SU-DHL-6 (cell line): ENCODE data around the gene PDZRN3.

Experiments
- H2AFZ ChIP-seq: fragments of 200-600 bp; sonication (generic); 2 replicates; pipeline ENCODE4 v1.6.1; 2014; ENCODE audit warnings: low read depth, mild to moderate bottlenecking, moderate library complexity, mixed read lengths, antibody characterized with exemption, low read length; ENCODE audit not compliant: severe bottlenecking
- H3F3A ChIP-seq: fragments of 200-600 bp; shearing (Covaris generic); 2 replicates; pipeline ENCODE4 v1.6.0; 2016; ENCODE audit warnings: antibody characterized with exemption, mild to moderate bottlenecking; ENCODE audit not compliant: insufficient read depth
- H3K27ac ChIP-seq: fragments of 200-600 bp; sonication (generic); 2 replicates; pipeline ENCODE4 v1.5.1; 2016; ENCODE audit warnings: low read depth, mild to moderate bottlenecking, low read length, moderate library complexity, mixed read lengths
- H3K27me3 ChIP-seq: fragments of 200-600 bp; sonication (generic), shearing (Covaris generic); 2 replicates; pipeline ENCODE4 v1.6.0; 2014; ENCODE audit warnings: mild to moderate bottlenecking, low read length
- H3K36me3 ChIP-seq: fragments of 200-600 bp; sonication (generic); 2 replicates; pipeline ENCODE4 v1.6.1; 2014; ENCODE audit warnings: mild to moderate bottlenecking, low read length, mixed read lengths
- H3K4me2 ChIP-seq: fragments of 300-600, 200-600 bp; shearing (Covaris generic), sonication (generic); 2 replicates; pipeline ENCODE4 v1.6.0; 2014; ENCODE audit warnings: low read length, low read depth, mild to moderate bottlenecking; ENCODE audit not compliant: poor library complexity, severe bottlenecking
- H3K4me3 ChIP-seq: fragments of 200-600 bp; sonication (generic); 2 replicates; pipeline ENCODE4 v1.5.1; 2014; ENCODE audit warnings: antibody characterized with exemption, low read length, mild to moderate bottlenecking, mixed read lengths; ENCODE audit not compliant: insufficient read depth, poor library complexity, severe bottlenecking
- H3K79me2 ChIP-seq: fragments of 200-600 bp; sonication (generic); 2 replicates; pipeline ENCODE4 v1.6.1; 2014; ENCODE audit warnings: mild to moderate bottlenecking, low read length, moderate library complexity; ENCODE audit not compliant: insufficient read depth
- H3K9ac ChIP-seq: fragments of 200-600 bp; sonication (generic); 2 replicates; pipeline ENCODE4 v1.7.0; 2014; ENCODE audit warnings: mild to moderate bottlenecking, low read length
- H3K9me2 ChIP-seq: fragments of 200-600 bp; sonication (generic); replicated peaks from 2 replicates; pipeline ENCODE4 v1.6.1; 2014; ENCODE audit warnings: low read length; ENCODE audit not compliant: insufficient read depth
- H3K9me3 ChIP-seq: fragments of 200-600 bp; sonication (generic); 2 replicates; pipeline ENCODE4 v1.6.1; 2014; ENCODE audit warnings: low read length, mixed read lengths; ENCODE audit not compliant: insufficient read depth
- H4K20me1 ChIP-seq: fragments of 200-600 bp; sonication (generic); 2 replicates; pipeline ENCODE4 v1.6.1; 2014; ENCODE audit warnings: low read depth, mild to moderate bottlenecking, antibody characterized with exemption, low read length, moderate library complexity, mixed read lengths
- EZH2phosphoT487 ChIP-seq: fragments of 200-600 bp; sonication (generic), shearing (Covaris generic); conservative IDR thresholded peaks from 2 replicates; pipeline ENCODE4 v1.6.1; 2018; ENCODE audit warnings: mild to moderate bottlenecking, antibody characterized with exemption, low read length, moderate library complexity, mixed read lengths
- TF ChIP-seq, protein P1 (sequence below): fragments of 200-600 bp; sonication (generic); IDR thresholded peaks from one replicate; pipeline ENCODE4 v1.5.1; 2017; ENCODE audit warnings: antibody characterized with exemption, mild to moderate bottlenecking, low read length, moderate library complexity; ENCODE audit not compliant: insufficient read depth, poor library complexity, severe bottlenecking

The PDZRN3 gene

DNA sequence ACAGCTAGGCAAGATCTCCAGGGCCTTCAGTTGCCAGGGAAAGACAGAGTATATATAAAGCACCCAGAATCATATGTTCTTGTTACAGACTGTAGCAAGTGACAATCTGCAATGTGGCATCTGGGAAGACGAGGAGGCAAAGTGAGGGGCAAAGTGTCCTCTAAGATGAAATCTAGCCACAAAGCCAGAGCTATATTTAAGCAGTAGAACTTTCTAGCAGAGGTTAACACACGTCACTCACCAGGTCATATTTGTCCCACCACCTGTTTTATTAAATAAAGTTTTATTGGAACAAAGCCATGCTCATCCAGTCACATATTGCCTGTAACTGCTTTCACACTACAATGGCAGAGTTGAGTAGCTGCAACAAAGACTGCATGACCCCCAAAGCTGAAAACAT lies 51.5 kb downstream of the PDZRN3 start:
- Histone ChIP-seq H3K79me2 (no peaks in the 10 kb centered on the region), H2AFZ (no peak overlapping the region), H3K4me2 (no peak overlapping the region), H3F3A (no peaks in the 10 kb centered on the region), H3K27me3 (no peaks in the 10 kb centered on the region), H3K9me2 (no peaks in the 10 kb centered on the region), H3K4me3 (no peak overlapping the region), H3K36me3 (no peaks in the 10 kb centered on the region), H3K9me3 (no peaks in the 10 kb centered on the region), H3K27ac (no peak overlapping the region), H3K9ac (no peak overlapping the region), H4K20me1 (no peaks in the 10 kb centered on the region)
- no peak for TF ChIP-seq EZH2phosphoT487
- TF ChIP-seq, protein P1, sequence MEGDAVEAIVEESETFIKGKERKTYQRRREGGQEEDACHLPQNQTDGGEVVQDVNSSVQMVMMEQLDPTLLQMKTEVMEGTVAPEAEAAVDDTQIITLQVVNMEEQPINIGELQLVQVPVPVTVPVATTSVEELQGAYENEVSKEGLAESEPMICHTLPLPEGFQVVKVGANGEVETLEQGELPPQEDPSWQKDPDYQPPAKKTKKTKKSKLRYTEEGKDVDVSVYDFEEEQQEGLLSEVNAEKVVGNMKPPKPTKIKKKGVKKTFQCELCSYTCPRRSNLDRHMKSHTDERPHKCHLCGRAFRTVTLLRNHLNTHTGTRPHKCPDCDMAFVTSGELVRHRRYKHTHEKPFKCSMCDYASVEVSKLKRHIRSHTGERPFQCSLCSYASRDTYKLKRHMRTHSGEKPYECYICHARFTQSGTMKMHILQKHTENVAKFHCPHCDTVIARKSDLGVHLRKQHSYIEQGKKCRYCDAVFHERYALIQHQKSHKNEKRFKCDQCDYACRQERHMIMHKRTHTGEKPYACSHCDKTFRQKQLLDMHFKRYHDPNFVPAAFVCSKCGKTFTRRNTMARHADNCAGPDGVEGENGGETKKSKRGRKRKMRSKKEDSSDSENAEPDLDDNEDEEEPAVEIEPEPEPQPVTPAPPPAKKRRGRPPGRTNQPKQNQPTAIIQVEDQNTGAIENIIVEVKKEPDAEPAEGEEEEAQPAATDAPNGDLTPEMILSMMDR = no peak

DNA sequence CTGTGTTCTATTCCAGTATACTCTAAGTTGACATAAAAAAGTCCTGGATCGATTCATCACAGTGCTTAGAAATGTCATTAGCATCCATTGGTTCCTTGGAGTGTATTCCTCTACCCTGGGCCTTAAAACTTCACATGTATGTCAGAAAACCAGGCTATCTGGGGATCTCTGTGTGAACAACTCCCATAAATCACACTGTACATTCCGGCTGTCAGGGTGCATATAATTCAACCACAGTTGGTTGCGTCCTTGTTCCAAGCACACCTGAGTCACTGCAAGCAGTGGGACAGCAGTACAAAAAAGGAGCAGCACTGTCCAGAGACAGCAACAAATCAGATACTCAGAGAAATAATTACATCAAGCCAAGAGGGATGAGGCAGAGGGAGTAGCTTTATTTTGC lies 52.4 kb downstream of the PDZRN3 start:
- H3K79me2 ChIP-seq = no peaks in the 10 kb centered on the region
- H3K36me3 ChIP-seq = no peaks in the 10 kb centered on the region
- no peaks in the 10 kb centered on the region for H3K9me2 ChIP-seq
- no peaks in the 10 kb centered on the region for H3F3A ChIP-seq
- no peaks in the 10 kb centered on the region for H3K9me3 ChIP-seq
- no peak overlapping the region for H3K4me3 ChIP-seq
- TF ChIP-seq, protein P1 = no peak
- TF ChIP-seq EZH2phosphoT487 = no peak
- H2AFZ ChIP-seq = no peak overlapping the region
- H3K4me2 ChIP-seq = no peak overlapping the region
- H3K27me3 ChIP-seq = no peaks in the 10 kb centered on the region
- no peak overlapping the region for H3K27ac ChIP-seq
- H4K20me1 ChIP-seq = no peaks in the 10 kb centered on the region
- H3K9ac ChIP-seq = no peak overlapping the region

- Histone ChIP-seq H3K4me2 (no peak overlapping the region), H3K27ac (no peak overlapping the region), H3K36me3 (no peaks in the 10 kb centered on the region), H3K4me3 (no peak overlapping the region), H2AFZ (no peak overlapping the region), H3F3A (no peaks in the 10 kb centered on the region), H3K27me3 (no peaks in the 10 kb centered on the region), H3K9me3 (no peaks in the 10 kb centered on the region), H3K9me2 (no peaks in the 10 kb centered on the region), H4K20me1 (no peaks in the 10 kb centered on the region), H3K79me2 (no peaks in the 10 kb centered on the region), H3K9ac (no peak overlapping the region)
- TF ChIP-seq, protein P1 = no peak
- TF ChIP-seq EZH2phosphoT487 = no peak
These were observed 53.4 kb downstream of the PDZRN3 start for GRCh38 chr3:73571238-73571794.
